ENCODE data around the gene EXOG. TPM values are rescaled to one million over a fixed set of nuclear protein-coding genes. Genes with fewer than 3 reads are reported as not detected.

Gene EXOG
- total and polyA plus RNA-seq, 2 donors (not counting 1 experiment from before 2014, with no cell fraction given), result 8.8 to 36.8 TPM

DNA sequence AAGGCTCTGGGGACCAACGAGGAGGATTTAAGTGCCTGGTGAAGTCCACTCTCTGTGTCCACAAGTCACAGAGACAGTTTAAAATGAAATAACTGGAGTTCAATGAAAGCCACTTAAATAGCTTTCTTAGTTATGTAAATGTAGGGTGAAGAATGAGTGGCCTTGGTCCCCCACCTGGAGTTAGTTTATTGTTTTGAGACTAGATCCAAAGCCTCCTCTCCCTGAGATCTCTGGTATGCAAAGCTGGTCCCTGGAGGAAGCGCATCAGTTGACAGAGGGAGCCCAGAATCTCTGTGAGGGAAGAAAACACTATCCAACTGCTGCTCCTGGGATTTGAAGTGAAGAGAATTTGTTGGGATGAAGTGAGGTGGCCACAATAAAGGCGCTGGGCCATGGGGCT, 40.5 kb downstream of the EXOG start:
- no peaks in the 10 kb centered on the region for H4K20me1 ChIP-seq (ENCODE audit: control insufficient read depth, insufficient read depth, low read length, poor library complexity, severe bottlenecking)
- no peak overlapping the region for H2AFZ ChIP-seq (ENCODE audit: insufficient read depth, low read depth, low read length, poor library complexity, severe bottlenecking)
- no peaks in the 10 kb centered on the region for H3K27me3 Mint-ChIP-seq
- CTCF ChIA-PET, result no interaction called here
- H3K36me3 ChIP-seq (replicated peaks in 1 of 2; ENCODE audit: control extremely low read depth in 1 of 2, control insufficient read depth in 1 of 2, extremely low read depth in 1 of 2, insufficient read depth in 2 of 2, low read length in 1 of 2), result peaks cover 0 to 7% of the 10 kb centered on the region in 2 experiments
- H3K4me1 Mint-ChIP-seq, result no peaks in the 10 kb centered on the region
- intact Hi-C loops (cut with micrococcal nuclease), result no loop called here
- H3K4me2 ChIP-seq (replicated peaks; ENCODE audit: low read depth, low read length, poor library complexity, severe bottlenecking), result no peak overlapping the region
- H3K79me2 ChIP-seq (ENCODE audit: control insufficient read depth, insufficient read depth, low read length), result no peaks in the 10 kb centered on the region
- no peak overlapping the region for H3K4me3 ChIP-seq (ENCODE audit: control extremely low read depth in 1 of 5, extremely low read depth in 1 of 5, insufficient read depth in 1 of 5, low read depth in 2 of 5, low read length in 4 of 5)
- H3K9me3 ChIP-seq (ENCODE audit: control extremely low read depth in 1 of 3, control insufficient read depth in 2 of 3, insufficient read depth in 1 of 3, low read length in 2 of 3), result no peaks in the 10 kb centered on the region
- no peaks in the 10 kb centered on the region for H3K9me3 Mint-ChIP-seq (ENCODE audit: insufficient read depth)
- POLR2A ChIA-PET, result interaction anchor here (0.7 kb wide), 1 partner anchor 140 kb away, joined by 3 read pairs; no protein-coding TSS in a partner anchor
- H3K27ac ChIP-seq (ENCODE audit: low read length in 2 of 2), result no peak overlapping the region
- no peak overlapping the region for H3K4me3 Mint-ChIP-seq
- H3K9ac ChIP-seq (ENCODE audit: low read length), result no peak overlapping the region
- WGBS (ENCODE audit: insufficient coverage), result 96% methylated on average over 3 of the region's 3 CpGs
- no peaks in the 10 kb centered on the region for H3K27me3 ChIP-seq (replicated peaks in 1 of 4; ENCODE audit: control extremely low read depth in 1 of 4, control insufficient read depth in 3 of 4, insufficient read depth in 4 of 4, low read length in 3 of 4)
- ATAC-seq (ENCODE audit: low read depth) (no peak), DNase-seq (no peak)
- TF ChIP-seq EZH2 (IDR thresholded peaks at IDR 0.05; ENCODE audit: borderline replicate concordance, insufficient read depth, low read depth, low read length, poor library complexity, severe bottlenecking), result no peak
- TF ChIP-seq, protein P1, sequence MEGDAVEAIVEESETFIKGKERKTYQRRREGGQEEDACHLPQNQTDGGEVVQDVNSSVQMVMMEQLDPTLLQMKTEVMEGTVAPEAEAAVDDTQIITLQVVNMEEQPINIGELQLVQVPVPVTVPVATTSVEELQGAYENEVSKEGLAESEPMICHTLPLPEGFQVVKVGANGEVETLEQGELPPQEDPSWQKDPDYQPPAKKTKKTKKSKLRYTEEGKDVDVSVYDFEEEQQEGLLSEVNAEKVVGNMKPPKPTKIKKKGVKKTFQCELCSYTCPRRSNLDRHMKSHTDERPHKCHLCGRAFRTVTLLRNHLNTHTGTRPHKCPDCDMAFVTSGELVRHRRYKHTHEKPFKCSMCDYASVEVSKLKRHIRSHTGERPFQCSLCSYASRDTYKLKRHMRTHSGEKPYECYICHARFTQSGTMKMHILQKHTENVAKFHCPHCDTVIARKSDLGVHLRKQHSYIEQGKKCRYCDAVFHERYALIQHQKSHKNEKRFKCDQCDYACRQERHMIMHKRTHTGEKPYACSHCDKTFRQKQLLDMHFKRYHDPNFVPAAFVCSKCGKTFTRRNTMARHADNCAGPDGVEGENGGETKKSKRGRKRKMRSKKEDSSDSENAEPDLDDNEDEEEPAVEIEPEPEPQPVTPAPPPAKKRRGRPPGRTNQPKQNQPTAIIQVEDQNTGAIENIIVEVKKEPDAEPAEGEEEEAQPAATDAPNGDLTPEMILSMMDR (IDR thresholded peaks at IDR 0.05), result no peak
- H3K27ac Mint-ChIP-seq, result no peak overlapping the region
- H3K4me1 ChIP-seq (ENCODE audit: control insufficient read depth in 2 of 2, insufficient read depth in 2 of 2, low read length in 2 of 2), result no peaks in the 10 kb centered on the region

DNA sequence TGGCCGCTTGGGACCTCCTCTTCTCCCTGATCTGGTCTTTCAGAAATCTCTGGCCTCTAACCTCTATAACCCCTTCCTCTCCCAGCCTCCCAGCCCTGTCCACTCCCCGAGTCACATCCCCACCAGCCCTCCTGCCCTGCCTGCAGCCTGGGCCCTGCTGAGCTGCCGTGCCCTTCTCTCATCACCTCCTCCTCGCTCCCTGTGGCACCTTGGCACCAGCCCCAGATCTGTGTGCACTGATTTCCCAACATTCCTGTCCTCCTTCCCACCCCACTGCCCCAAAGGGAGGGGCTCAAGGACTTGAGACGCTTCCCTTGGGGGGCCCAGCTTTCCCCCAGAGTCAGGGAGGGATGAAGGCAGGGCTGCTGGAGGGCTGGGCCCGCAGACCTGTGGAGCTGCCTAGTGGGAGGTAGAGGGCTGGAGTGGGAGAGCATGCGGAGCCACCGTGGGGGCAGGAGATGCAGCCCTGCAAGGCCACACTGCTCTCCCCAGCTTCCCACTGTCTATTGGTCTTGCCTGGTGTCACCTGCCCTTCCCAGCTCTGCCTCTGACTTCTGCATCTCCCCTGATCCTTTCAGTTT, 42.7 kb downstream of the EXOG start:
- Histone ChIP-seq H3K9ac (ENCODE audit: low read length) (no peak overlapping the region), H3K4me2 (replicated peaks; ENCODE audit: low read depth, low read length, poor library complexity, severe bottlenecking) (no peak overlapping the region), H3K27me3 (replicated peaks in 1 of 4; ENCODE audit: control extremely low read depth in 1 of 4, control insufficient read depth in 3 of 4, insufficient read depth in 4 of 4, low read length in 3 of 4) (no peaks in the 10 kb centered on the region), H2AFZ (ENCODE audit: insufficient read depth, low read depth, low read length, poor library complexity, severe bottlenecking) (no peak overlapping the region), H3K36me3 (replicated peaks in 1 of 2; ENCODE audit: control extremely low read depth in 1 of 2, control insufficient read depth in 1 of 2, extremely low read depth in 1 of 2, insufficient read depth in 2 of 2, low read length in 1 of 2) (peaks cover 0 to 4% of the 10 kb centered on the region in 2 experiments), H4K20me1 (ENCODE audit: control insufficient read depth, insufficient read depth, low read length, poor library complexity, severe bottlenecking) (no peaks in the 10 kb centered on the region), H3K4me3 (ENCODE audit: control extremely low read depth in 1 of 5, extremely low read depth in 1 of 5, insufficient read depth in 1 of 5, low read depth in 2 of 5, low read length in 4 of 5) (no peak overlapping the region), H3K27ac (ENCODE audit: low read length in 2 of 2) (no peak overlapping the region), H3K9me3 (ENCODE audit: control extremely low read depth in 1 of 3, control insufficient read depth in 2 of 3, insufficient read depth in 1 of 3, low read length in 2 of 3) (no peaks in the 10 kb centered on the region), H3K4me1 (ENCODE audit: control insufficient read depth in 2 of 2, insufficient read depth in 2 of 2, low read length in 2 of 2) (no peaks in the 10 kb centered on the region), H3K79me2 (ENCODE audit: control insufficient read depth, insufficient read depth, low read length) (no peaks in the 10 kb centered on the region)
- no peak for DNase-seq
- intact Hi-C loops (cut with micrococcal nuclease), result no loop called here
- Mint-ChIP-seq H3K4me3 (no peak overlapping the region), H3K4me1 (no peaks in the 10 kb centered on the region), H3K27me3 (no peaks in the 10 kb centered on the region), H3K27ac (no peak overlapping the region), H3K9me3 (ENCODE audit: insufficient read depth) (no peaks in the 10 kb centered on the region)
- WGBS (ENCODE audit: insufficient coverage), result 89% methylated on average over 5 of the region's 8 CpGs
- CTCF ChIA-PET, result interaction anchor here (1.8 kb wide), 1 partner anchor 18 kb away, joined by 4 read pairs; no protein-coding TSS in a partner anchor
- TF ChIP-seq, protein P1 (IDR thresholded peaks at IDR 0.05), result no peak
- no peak for TF ChIP-seq EZH2 (IDR thresholded peaks at IDR 0.05; ENCODE audit: borderline replicate concordance, insufficient read depth, low read depth, low read length, poor library complexity, severe bottlenecking)
- POLR2A ChIA-PET, result no interaction called here
- ATAC-seq (ENCODE audit: low read depth), result no peak

Data from B cell (primary cell).